Measurements from ENCODE around the gene ZNF20. TPM values are rescaled to one million over a fixed set of nuclear protein-coding genes. Genes with fewer than 3 reads are reported as not detected.
A peak's percentile ranks its signal among the peaks of the same experiment; 100 is the strongest.

ZNF20 gene
- total RNA-seq = 2.4 and 2.6 TPM in 2 replicates

- DNase-seq (ENCODE audit: extremely low read depth, low read depth, low spot score) = no peak
Measured at GRCh38 chr19:12139885-12140544, at the start of gene ZNF20. TSS of gene ZNF20 (minus strand) at chr19:12140350. CDS start at chr19:12140182, 168 bp downstream.

GRCh38 chr19:12187625-12188024, 47.5 kb upstream of the ZNF20 start:
- no peak for DNase-seq (ENCODE audit: extremely low read depth, low read depth, low spot score)

- DNase-seq (ENCODE audit: extremely low read depth, low read depth, low spot score) = no peak
Measured at GRCh38 chr19:12180377-12180776, 40.2 kb upstream of the ZNF20 start.

DNA sequence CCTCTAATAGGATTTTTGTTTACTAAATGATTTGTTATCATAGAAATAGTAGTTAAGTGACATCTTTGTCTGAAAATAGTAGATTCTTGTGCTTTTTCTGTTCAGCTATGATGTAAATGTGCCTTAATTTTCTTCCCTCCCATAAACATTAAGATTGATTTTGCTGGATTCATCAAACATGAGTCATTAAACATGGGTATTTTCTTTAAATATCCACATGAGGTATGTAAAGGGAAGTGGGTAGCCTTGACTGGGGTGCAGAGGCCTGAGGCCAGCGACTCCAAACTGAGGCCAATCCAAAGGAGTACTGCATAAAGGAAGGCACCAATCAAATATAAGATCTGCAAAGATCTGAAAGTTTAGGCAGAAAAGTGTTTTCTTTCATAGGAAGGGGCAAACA, 26.5 kb upstream of the ZNF20 start:
- no peak for DNase-seq (ENCODE audit: extremely low read depth, low read depth, low spot score)

- DNase-seq (ENCODE audit: extremely low read depth, low read depth, low spot score) = no peak
Measured at GRCh38 chr19:12163826-12164225, 23.7 kb upstream of the ZNF20 start.

DNA sequence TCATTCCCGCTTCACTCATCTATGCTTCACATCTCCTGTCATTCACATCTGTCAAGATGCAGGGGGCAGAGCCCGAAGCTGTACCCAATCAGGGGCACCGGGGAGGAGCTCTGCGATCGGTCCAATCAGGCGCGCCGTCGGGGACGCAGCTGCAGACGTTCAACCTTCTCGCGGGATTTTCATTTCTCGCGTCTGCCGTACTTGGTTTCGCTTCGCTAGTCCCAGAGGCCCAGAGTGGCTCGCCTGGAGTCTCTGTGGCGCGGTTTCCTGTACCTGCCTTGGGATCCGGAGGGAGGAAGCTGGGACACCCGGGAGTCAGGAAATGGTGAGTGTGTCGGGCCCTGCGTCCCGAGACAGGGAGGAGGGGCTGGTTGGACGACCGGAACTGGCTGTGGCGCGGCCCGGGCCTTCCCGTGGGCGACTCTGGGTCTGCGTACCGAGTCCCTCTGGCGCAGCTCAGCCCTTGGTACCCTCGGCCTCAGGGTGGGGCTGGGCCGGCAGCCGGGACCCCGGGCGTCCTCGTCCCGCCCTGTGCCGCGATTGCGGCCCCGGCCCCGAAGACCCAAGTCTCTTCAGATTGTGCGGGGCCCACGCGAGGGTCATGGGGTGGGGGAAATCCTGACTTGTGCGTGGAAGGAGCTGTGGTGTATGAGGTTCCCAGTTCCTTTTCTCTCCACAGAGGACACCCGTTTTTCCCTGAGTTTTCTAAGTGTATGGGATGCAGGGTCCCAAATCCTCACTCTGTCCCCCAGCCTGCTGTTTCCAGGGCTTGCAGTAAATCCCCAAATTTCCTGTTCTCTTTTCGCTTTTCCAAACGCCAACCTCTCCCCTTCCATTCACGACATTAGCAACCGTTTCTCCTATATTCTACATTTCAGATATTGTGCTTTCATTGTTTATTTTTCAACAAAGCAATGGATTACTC, 23.0 kb upstream of the ZNF20 start, which contains the start of gene ZNF136:
Gene ZNF136, plus strand, starts transcription at position 215 of the 925 bp plus-strand sequence. Its CDS starts 108 bp downstream, at position 323.
- peak; percentile 95 for DNase-seq (ENCODE audit: extremely low read depth, low read depth, low spot score)

DNA sequence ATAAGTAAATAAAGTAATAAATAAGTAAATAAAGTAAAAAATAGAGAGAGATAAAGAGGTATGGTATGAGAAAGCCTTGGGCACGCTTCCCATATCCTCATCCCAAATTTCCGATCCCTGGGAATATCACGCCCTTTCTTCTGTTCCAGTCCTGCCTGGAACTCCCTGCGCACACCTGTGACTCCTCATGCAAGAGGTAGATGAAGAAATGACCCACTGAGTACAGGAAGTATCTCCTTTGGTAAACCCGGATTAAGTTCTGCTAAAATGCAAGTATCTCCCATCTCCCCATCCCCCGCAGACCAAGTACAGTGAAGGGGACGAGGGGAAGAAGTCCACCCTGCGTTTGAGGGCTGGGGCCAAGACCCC, 22.3 kb upstream of the ZNF20 start:
- no peak for DNase-seq (ENCODE audit: extremely low read depth, low read depth, low spot score)

- DNase-seq (ENCODE audit: extremely low read depth, low read depth, low spot score) = no peak
Measured at GRCh38 chr19:12159773-12160414, 19.7 kb upstream of the ZNF20 start.

DNA sequence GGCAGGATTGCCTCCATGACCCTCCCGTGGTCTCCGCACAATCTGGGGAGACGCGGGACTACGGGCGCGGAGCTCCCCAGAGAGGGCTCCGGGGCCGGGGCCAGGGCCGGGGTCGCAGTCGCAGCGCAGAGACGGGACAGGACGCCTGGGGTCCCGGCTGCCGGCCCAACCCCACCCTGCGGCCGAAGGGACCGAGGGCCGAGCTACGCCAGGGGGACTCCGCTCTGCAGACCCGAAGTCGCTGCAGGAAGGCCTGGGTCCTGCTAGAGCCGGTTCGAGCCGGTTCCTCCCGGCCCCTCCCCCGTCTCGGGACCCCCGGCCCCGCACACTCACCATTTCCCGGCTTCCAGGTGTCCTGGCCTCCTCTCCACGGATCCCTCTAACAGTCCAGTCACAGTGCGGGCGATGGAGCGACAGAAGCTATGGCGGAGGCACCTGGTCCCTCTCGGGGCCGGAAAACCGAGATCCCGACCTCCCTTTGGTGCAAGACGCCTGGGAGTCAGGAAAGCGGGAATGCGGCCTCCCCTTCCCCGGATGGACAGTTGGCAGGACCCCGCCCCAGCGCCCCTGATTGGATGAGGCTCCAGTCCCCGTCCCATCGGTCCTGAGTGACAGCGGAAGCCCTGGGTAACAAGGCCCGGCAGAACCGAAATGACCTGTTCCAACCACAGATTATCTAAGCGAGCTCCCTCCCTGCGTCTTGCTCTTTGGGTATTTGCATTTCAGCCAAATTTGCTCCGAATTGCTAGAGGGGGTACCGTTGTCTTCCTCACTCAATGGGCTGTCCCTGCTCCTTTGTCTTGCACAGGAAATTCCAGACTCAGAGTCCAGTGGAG, 16.3 kb upstream of the ZNF20 start, which contains the start of gene ZNF625:
Gene ZNF625, minus strand, starts transcription at position 512 of the 836 bp plus-strand sequence. Its CDS starts 176 bp downstream, at position 336.
- no peak for DNase-seq (ENCODE audit: extremely low read depth, low read depth, low spot score)

DNA sequence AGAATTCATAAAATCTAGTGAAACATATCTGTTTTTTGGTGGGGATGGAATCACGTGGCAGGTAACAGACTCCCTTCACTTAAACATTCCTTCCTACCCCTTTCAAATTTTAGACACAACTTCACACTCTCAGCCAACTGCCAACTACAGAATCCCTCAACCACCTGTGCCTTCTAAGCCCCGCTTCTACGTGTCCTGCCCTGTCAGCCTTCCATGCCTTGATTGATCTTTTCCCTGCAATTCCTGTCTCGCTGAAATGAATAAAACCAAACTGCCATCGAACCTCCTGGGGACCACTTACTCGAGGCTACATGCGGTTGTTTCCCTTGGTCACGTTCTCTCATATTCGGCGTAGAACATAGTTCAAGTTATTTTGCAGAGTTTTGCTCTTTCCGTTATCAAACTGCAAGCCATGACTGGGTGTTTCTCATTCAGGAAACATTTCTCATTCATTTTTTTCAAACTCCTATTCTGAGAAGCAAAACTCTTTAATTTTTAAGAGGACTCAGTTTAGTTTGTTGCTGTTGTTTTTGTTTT, 15.2 kb upstream of the ZNF20 start:
- no peak for DNase-seq (ENCODE audit: extremely low read depth, low read depth, low spot score)

DNA sequence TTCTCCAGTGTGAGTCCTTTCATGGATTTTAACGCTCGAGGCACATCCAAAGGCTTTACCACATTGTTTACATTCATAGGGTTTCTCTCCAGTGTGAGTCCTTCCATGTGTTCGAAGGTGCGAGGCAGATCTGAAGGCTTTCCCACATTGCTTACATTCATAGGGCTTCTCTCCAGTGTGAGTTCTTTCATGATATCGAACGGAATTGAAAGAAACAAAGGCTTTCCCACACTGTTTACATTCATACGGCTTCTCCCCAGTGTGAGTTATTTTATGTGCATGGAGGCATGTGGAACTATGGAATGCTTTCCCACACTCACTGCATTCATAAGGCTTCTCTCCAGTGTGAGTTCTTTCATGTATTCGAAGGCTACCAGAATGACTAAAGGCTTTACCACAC, 5.2 kb upstream of the ZNF20 start:
- DNase-seq (ENCODE audit: extremely low read depth, low read depth, low spot score) = no peak

DNA sequence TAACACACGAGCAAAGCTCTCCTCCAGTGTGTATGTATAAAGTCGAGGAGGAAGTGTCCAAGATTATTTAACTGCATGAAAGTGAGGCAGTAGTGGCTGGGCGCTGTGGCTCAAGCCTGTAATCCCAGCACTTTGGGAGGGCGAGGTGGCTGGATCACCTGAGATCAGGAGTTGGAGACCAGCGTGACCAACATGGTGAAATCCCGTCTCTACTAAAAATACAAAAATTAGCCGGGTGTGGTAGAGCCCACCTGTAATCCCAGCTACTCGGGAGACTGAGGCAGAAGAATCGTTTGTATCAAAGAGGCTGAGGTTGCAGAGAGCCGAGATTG, 1.2 kb upstream of the ZNF20 start:
- DNase-seq (ENCODE audit: extremely low read depth, low read depth, low spot score) = no peak

- no peak for DNase-seq (ENCODE audit: extremely low read depth, low read depth, low spot score)
Measured at GRCh38 chr19:12140545-12141404, 625 bp upstream of the ZNF20 start.

- no peak for DNase-seq (ENCODE audit: extremely low read depth, low read depth, low spot score)
Measured at GRCh38 chr19:12139269-12139668, 881 bp downstream of the ZNF20 start.

DNA sequence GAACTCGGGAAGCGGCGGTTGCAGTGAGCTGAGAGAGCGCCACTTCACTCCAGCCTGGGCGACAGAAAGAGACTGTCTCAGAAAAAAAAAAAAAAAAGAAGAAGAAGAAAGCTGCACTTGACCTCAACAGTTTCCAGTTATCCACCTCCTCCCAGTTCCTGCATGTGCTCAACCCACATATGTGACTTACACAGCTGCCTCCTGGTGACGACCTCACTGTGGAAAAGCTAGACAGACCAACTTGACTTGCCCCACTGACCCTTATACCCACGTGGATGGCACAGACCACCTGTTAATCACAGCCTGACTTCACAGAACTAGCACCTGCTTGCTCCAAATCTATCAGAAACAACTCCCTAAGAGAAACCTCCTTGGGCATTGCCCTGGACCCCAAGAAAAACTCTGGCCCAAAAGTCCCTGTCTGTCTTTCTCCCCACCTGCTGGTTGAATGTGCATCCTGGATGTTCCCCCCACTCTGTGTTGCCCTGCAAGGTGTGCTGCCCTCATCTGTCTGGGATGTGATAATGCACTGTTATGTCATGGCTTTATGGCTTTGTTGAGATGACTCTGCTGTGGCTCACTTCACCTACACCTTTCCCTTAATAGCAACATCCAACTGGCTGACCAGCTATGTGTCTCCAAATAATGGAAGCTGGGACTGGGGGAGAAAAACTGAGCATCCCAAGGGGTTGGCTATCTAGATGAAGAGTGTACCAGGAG, 2.8 kb downstream of the ZNF20 start:
- DNase-seq (ENCODE audit: extremely low read depth, low read depth, low spot score) = no peak

- DNase-seq (ENCODE audit: extremely low read depth, low read depth, low spot score) = no peak
Measured at GRCh38 chr19:12133069-12133468, 7.1 kb downstream of the ZNF20 start.

GRCh38 chr19:12126707-12127106, 13.4 kb downstream of the ZNF20 start:
- DNase-seq (ENCODE audit: extremely low read depth, low read depth, low spot score) = no peak

DNA sequence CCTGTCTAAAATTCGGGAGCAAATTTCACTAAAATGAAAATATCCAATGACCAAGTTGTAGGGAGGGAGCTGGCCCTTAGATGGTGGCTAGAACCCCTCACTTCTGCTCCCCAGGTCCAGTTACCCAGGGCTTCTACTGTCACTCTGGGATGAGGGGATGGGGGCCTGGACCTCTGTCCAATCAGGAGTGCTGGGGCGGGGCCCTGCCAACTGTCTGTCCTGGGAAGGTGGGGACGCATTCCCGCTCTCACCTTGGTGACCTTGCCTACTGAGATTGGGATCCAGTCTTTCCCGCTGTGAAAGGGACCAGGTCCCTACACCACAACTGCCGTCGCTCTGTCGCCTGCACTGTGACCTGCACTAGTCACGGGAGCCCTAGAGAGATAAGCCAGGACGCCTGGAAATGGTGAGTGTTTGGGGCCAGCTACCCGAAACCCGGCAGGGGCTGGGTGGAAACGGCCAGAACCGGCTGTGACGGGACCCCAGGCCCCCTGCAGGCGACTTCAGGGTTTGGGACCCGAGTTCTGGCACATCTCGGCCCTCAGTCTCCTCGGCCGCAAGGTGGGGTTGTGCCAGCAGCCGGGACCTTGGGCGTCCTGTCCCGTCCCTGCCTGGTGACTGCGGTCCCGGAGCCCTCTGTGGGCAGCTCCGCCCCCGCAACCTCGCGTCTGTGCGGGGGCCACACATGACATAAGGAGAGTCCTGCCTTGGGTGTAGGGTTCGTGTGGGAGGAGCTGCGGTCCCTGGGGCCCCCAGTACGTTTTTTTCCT, 22.8 kb downstream of the ZNF20 start:
- no peak for DNase-seq (ENCODE audit: extremely low read depth, low read depth, low spot score)

Measured in glomerular endothelial cell (primary cell).